AG09319 (cell line): ENCODE measurements around the gene SLC38A10.

Source experiments
- DNase-seq: peaks from one replicate; pipeline ENCODE4 v3.0.0-alpha.2; 2010; ENCODE audit warnings: low read depth; ENCODE audit errors: extremely low read depth
- CTCF ChIP-seq: IDR thresholded peaks from 2 replicates; pipeline ENCODE4 v1.5.1; 2011; ENCODE audit warnings: low read depth, mild to moderate bottlenecking, inconsistent platforms, low read length, moderate library complexity

Gene SLC38A10

DNA sequence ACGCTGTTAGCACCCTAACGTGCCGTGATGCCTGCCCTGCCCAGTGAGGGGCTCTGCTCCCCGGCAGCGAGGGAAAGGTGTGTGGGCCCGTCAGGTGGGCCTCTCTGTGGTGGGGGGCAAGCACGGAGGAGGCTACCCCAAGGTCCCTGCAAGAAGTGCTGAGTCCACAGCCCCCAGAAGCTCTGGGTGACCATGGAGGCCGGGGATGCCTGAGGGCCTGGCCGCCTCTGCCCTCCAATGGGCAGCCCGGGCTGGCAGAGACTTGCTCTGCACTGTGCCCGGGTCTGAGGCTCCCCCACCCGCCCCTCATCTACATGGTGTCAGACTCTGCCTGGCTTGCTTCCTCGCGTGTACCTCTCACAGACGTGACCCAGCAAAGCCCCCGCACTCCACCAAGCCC lies 12.2 kb downstream of the SLC38A10 start:
- no peak for TF ChIP-seq CTCF
- no peak for DNase-seq

- TF ChIP-seq CTCF, result no peak
- DNase-seq, result no peak
Observed at GRCh38 chr17:81282141-81282540, 13.0 kb downstream of the SLC38A10 start.

GRCh38 chr17:81280571-81280970 lies 14.5 kb downstream of the SLC38A10 start:
- no peak for DNase-seq
- TF ChIP-seq CTCF, result no peak

GRCh38 chr17:81279278-81280275 lies 15.5 kb downstream of the SLC38A10 start:
- no peak for DNase-seq
- no peak for TF ChIP-seq CTCF

- TF ChIP-seq CTCF, result no peak
- DNase-seq, result no peak
Observed at GRCh38 chr17:81278831-81279230, 16.3 kb downstream of the SLC38A10 start.

DNA sequence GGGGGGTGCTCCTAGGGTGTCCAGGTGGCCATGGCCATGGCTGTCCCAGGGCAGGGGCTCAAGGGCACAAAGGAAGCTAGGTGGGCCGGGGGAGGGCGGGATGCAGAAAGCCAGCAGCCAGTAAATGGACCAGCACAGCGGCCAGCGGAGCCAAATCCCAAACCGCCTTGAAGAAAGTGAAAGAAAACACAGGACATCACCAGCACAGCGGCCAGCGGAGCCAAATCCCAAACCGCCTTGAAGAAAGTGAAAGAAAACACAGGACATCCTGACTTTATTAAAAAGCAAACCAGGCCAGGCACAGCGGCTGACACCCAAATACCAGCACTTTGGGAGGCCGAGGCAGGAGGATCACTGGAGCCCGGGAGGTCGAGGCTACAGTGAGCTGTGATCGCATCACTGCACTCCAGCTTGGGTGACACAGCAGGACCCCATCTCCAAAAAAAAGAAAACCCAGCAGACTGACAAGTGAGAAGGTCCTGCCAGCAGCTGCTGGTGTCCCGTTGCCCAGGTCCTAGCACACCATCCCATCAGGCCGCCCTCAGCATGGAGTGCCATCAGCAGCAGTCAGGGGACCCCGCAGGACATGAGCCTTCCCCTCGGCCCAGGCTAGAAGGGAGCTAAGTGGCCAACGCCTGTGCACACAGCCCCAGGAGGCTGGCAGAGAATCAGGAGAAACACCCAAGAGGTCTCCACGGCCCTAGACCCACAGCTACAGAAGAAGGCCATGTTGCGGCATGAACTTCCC lies 17.0 kb downstream of the SLC38A10 start:
- no peak for TF ChIP-seq CTCF
- no peak for DNase-seq

DNA sequence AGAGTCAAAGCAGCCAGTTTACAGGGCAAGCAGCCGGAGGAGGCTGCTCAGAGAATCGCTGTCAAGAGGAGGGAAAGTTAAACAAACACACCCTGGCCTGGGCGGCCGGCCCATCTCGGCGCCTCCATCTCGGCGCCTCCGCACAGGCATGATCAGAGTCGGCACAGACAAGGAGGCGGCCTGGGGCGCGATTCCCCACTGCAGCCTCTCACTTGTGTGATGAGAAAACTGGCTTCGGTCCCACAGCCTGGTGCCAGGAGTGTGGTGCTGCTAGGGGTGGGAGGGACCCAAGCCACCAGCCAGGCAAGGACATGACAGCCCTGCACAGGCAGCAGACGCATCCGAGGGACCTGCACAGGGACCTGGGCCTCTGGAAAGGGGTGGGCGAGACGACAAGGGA lies 17.7 kb downstream of the SLC38A10 start:
- DNase-seq, result no peak
- TF ChIP-seq CTCF, result no peak
